Measurements from ENCODE around the gene NAPEPLD.
"Not testable (repeated sequence)": the region's sequence is repeated elsewhere in the genome, so short reads cannot be mapped to it uniquely, and the experiment has no call there.

Gene NAPEPLD

DNA sequence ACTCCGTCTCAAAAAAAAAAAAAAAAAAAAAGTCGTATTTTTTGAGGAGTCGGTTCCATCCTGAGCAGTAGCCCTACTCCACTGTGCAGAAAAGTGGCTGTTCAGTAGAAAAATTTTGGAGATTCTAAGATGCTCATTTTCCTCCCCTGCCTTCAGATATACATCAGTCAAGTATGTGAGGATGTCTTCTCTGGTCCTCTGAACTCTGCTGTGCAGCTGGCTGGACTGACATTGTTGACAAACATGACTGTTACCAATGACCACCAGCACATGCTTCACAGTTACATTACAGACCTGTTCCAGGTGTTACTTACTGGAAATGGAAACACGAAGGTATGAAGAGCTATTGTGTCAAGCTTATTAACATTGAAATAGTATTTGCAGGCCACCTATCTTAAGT, 56.6 kb downstream of the NAPEPLD start:
- H3K27ac ChIP-seq (ENCODE audit: low read depth, low read length); H3K4me1 ChIP-seq (ENCODE audit: control insufficient read depth, insufficient read depth, low read length); H3K4me3 ChIP-seq (ENCODE audit: low read length); H3K9ac ChIP-seq (ENCODE audit: low read length); H3K27me3 ChIP-seq (ENCODE audit: control insufficient read depth, insufficient read depth, low read length); H3K36me3 ChIP-seq (ENCODE audit: control insufficient read depth, insufficient read depth, low read length): not testable (repeated sequence)

DNA sequence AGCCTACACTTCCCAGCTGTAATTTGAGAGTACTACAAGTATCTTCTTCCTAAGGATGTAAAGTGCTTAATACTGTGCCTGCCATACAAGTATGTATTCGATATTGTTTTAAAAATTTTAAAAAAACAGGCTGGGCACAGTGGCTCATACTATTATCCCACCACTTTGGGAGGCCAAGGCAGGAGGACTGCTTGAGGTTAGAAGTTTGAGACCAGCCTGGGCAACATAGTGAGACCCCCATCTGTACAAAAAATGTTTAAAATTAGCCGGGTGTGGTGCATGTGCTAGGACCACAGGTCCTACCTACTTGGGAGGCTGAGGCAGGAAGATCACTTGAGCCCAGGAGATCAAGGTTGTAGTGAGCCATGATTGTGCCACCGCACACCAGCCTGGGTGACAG, 65.7 kb downstream of the NAPEPLD start:
- Histone ChIP-seq H3K4me3 (ENCODE audit: low read length) (no peak overlapping the region), H3K36me3 (ENCODE audit: control insufficient read depth, insufficient read depth, low read length) (peaks cover 6% of the 10 kb centered on the region), H3K27ac (ENCODE audit: low read depth, low read length) (no peak overlapping the region), H3K27me3 (ENCODE audit: control insufficient read depth, insufficient read depth, low read length) (no peaks in the 10 kb centered on the region), H3K9ac (ENCODE audit: low read length) (no peak overlapping the region), H3K4me1 (ENCODE audit: control insufficient read depth, insufficient read depth, low read length) (no peaks in the 10 kb centered on the region)

DNA sequence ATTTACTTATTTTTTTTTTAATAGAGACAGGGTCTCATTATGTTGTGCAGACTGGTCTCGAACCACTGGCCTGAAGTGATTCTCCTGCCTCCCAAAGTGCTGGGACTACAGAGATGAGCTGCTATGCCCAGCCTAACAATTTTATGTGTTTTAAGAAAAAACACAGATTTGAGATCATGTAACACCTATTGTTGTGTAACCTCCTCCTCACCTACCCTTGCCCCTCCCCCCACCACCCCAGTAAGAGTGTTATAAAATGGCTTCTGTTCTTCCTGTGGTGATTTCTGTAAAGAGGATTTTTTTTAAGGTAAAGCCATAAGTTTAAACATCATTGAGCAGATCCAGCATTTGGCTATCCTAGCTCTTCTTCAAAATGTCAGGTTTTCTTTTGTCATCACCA, 66.4 kb downstream of the NAPEPLD start:
- H3K36me3 ChIP-seq (ENCODE audit: control insufficient read depth, insufficient read depth, low read length), result peaks cover 6% of the 10 kb centered on the region

DNA sequence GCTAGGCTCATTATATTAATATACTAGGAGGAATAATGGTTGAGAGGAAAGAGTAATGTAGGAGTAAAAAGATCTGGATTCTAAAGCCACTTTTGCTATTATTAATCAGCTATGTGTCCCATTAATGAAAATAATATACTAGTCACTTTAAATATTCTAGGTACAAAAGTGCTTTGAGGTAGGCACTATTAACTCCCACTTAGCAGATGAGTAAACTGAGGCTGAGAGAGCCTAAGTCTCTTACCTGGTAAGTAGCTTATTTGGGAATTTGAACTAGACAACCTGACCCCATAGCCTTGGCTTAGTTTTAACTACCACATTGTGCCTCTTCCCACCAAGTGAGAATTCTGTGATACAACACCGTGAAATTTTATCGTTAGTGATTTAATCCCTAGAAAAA, 68.0 kb downstream of the NAPEPLD start:
- Histone ChIP-seq H3K27me3 (ENCODE audit: control insufficient read depth, insufficient read depth, low read length) (no peaks in the 10 kb centered on the region), H3K9ac (ENCODE audit: low read length) (no peak overlapping the region), H3K36me3 (ENCODE audit: control insufficient read depth, insufficient read depth, low read length) (no peaks in the 10 kb centered on the region), H3K27ac (ENCODE audit: low read depth, low read length) (no peak overlapping the region), H3K4me1 (ENCODE audit: control insufficient read depth, insufficient read depth, low read length) (peaks cover 3% of the 10 kb centered on the region), H3K4me3 (ENCODE audit: low read length) (no peak overlapping the region)

More for the DNA sequence above, 66.4 kb downstream of the NAPEPLD start:
- H3K27ac ChIP-seq (ENCODE audit: low read depth, low read length), result no peak overlapping the region
- H3K4me3 ChIP-seq (ENCODE audit: low read length), result no peak overlapping the region
- H3K27me3 ChIP-seq (ENCODE audit: control insufficient read depth, insufficient read depth, low read length), result no peaks in the 10 kb centered on the region
- H3K9ac ChIP-seq (ENCODE audit: low read length), result no peak overlapping the region
- no peaks in the 10 kb centered on the region for H3K4me1 ChIP-seq (ENCODE audit: control insufficient read depth, insufficient read depth, low read length)

DNA sequence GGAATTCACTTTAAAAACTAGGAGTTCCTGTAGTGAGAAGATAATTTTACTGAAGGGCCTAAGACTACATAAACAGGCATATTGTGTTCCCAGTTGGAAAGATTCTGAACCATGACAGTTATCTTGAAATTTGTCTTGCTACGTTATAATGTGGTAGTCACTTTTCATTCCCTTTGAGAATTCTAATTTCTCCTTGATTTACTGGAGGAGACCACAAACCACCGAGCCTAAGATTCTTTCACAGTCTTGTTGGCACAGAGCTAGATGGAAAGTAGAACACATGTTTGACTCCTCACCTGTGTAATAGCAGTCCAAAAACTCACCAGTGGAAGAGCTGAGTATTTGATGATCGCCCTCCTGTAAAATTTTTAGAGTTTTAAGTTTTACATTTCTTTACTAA, 69.1 kb downstream of the NAPEPLD start:
- Histone ChIP-seq H3K9ac (ENCODE audit: low read length) (no peak overlapping the region), H3K4me1 (ENCODE audit: control insufficient read depth, insufficient read depth, low read length) (peaks cover 7% of the 10 kb centered on the region), H3K36me3 (ENCODE audit: control insufficient read depth, insufficient read depth, low read length) (no peaks in the 10 kb centered on the region), H3K27ac (ENCODE audit: low read depth, low read length) (no peak overlapping the region), H3K27me3 (ENCODE audit: control insufficient read depth, insufficient read depth, low read length) (no peaks in the 10 kb centered on the region), H3K4me3 (ENCODE audit: low read length) (no peak overlapping the region)

DNA sequence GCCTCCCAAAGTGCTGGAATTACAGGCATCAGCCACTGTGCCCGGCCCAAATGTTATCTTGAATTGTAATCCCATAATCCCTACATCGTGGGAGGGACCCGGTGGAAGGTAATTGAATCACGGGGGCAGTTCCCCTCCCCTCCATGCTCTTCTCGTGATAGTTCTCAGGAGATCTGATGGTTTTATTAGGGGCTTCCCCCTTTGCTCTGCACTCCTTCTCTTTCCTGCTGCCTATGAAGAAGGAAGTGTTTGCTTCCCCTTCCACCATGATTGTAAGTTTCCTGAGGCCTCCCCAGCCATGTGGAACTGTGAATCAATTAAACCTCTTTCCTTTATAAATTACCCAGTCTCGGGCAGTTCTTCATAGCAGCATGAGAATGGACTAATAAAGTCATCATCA, 70.7 kb downstream of the NAPEPLD start:
- H3K4me1 ChIP-seq (ENCODE audit: control insufficient read depth, insufficient read depth, low read length); H3K27ac ChIP-seq (ENCODE audit: low read depth, low read length); H3K36me3 ChIP-seq (ENCODE audit: control insufficient read depth, insufficient read depth, low read length); H3K9ac ChIP-seq (ENCODE audit: low read length); H3K4me3 ChIP-seq (ENCODE audit: low read length); H3K27me3 ChIP-seq (ENCODE audit: control insufficient read depth, insufficient read depth, low read length): not testable (repeated sequence)

DNA sequence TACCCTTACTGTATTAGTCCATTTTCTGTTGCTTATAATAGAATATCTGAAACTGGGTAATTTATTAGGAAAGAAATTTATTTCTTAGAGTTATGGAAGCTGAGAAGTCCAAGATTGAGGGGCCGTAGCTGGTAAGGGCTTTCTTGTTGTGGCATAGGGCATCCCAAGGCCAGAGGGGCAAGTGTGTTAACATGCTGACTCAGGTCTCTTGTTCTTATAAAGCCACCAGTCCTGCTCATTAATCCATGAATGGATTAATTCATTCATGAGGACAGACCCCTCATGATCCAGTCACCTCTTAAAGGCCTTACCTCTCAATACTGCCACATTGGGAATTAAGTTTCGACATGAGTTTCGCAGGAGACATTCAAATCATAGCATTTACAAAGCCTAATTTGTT, 71.6 kb downstream of the NAPEPLD start:
- peaks cover 7% of the 10 kb centered on the region for H3K4me1 ChIP-seq (ENCODE audit: control insufficient read depth, insufficient read depth, low read length)
- no peaks in the 10 kb centered on the region for H3K27me3 ChIP-seq (ENCODE audit: control insufficient read depth, insufficient read depth, low read length)
- H3K4me3 ChIP-seq (ENCODE audit: low read length), result no peak overlapping the region
- no peak overlapping the region for H3K27ac ChIP-seq (ENCODE audit: low read depth, low read length)
- H3K36me3 ChIP-seq (ENCODE audit: control insufficient read depth, insufficient read depth, low read length), result no peaks in the 10 kb centered on the region
- H3K9ac ChIP-seq (ENCODE audit: low read length), result no peak overlapping the region

DNA sequence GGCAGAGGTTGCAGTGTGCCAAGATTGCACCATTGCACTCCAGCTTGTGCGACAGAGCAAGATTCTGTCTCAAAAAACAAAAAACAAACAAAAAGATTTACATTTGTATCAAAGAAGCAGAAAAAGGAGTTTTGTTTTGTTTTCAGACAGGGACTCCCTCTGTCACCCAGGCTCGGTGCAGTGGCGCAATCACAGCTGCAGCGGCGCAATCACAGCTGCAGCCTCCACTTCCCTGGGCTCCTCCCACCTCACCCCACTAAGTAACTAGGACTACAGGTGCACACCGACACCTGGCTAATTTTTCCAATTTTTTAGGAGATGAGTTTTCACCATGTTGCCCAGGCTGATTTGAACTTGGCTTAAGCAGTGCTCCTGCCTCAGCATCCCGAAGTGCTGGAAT, 72.1 kb downstream of the NAPEPLD start:
- no peak overlapping the region for H3K27ac ChIP-seq (ENCODE audit: low read depth, low read length)
- H3K27me3 ChIP-seq (ENCODE audit: control insufficient read depth, insufficient read depth, low read length), result no peaks in the 10 kb centered on the region
- peaks cover 7% of the 10 kb centered on the region for H3K4me1 ChIP-seq (ENCODE audit: control insufficient read depth, insufficient read depth, low read length)
- H3K36me3 ChIP-seq (ENCODE audit: control insufficient read depth, insufficient read depth, low read length), result no peaks in the 10 kb centered on the region
- H3K9ac ChIP-seq (ENCODE audit: low read length), result no peak overlapping the region
- no peak overlapping the region for H3K4me3 ChIP-seq (ENCODE audit: low read length)

DNA sequence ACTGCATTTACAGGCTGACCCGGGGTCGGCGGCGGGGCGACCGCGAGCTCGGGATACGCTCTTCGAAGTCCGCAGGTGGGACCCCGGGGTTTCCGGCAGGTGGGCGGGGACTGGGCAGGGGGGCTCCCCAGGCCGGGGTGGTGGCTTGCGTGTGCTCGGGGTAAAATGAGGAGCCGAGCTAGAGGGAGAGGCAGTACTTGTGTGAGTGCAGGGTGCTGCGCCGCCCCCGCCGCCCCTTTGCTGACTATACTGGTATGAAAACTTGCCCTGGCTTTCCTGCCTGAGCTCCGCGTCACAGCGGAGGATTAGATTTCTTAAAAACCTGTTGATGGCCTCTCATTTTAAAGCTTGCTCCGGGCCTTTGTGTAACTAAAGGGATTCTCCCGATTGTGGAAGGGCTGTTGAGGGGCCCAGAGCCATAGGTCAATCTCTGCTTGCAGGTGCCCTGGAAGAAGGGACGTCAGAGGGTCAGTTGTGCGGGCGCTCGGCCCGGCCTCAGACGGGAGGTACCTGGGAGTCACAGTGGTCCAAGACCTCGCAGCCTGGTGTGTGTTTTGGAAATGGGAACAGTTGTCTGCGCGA, 73.5 kb downstream of the NAPEPLD start:
- Histone ChIP-seq H3K4me3 (ENCODE audit: low read length) (peak overlapping the region; percentile 64), H3K27me3 (ENCODE audit: control insufficient read depth, insufficient read depth, low read length) (no peaks in the 10 kb centered on the region), H3K9ac (ENCODE audit: low read length) (peak overlapping the region; percentile 61), H3K4me1 (ENCODE audit: control insufficient read depth, insufficient read depth, low read length) (peaks cover 7% of the 10 kb centered on the region), H3K27ac (ENCODE audit: low read depth, low read length) (peak overlapping the region; percentile 65), H3K36me3 (ENCODE audit: control insufficient read depth, insufficient read depth, low read length) (no peaks in the 10 kb centered on the region)

DNA sequence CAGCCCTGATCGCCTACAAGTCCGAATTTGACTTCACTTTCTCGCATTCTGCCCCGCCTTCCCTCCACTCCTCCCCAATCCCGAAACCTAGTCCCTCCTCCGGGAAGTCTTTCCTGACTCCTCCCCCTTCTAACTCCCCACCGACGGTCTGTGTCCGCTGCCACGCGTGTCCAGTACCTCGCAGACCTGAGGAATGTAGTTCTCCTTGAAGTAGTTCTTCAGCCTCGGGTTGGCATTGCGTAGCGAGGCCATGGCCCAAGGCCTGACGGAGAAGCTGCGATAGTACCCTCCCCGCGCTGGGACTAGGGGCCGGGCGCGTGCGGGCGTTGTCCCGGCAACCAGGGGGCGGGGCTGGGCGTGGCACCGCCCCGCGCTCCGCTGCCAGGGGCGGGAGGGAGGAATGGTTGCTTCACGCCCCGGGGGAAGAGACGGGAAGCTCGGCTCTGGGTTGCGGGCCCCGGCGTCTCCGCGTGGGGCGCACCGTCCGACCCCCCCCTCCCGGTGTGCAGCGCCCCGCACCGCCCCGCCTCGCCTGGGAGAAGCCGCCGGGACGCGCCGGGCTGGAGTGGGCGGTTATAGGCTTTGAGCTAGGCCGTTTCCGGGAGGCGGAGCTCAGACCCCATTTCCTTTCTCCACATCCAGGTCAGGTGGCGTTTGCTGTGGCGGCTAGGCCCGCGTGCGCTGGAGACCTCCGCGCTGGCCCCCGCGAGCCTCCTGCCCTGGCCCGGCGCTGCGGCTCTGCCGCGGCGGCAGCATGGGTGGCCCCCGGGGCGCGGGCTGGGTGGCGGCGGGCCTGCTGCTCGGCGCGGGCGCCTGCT, 74.2 kb downstream of the NAPEPLD start, which contains the start of the genes ARMC10 and FBXL13:
ARMC10 (plus strand) TSS at position 622 of the 818 bp plus-strand sequence; CDS start at position 755, 133 bp downstream.
FBXL13 (minus strand) TSS at position 278 of the 818 bp plus-strand sequence.
- Histone ChIP-seq H3K9ac (ENCODE audit: low read length) (peak within 1 kb of the TSS; percentile 61), H3K27me3 (ENCODE audit: control insufficient read depth, insufficient read depth, low read length) (no peaks in the 10 kb centered on the region), H3K27ac (ENCODE audit: low read depth, low read length) (peak within 1 kb of the TSS; percentile 65), H3K4me1 (ENCODE audit: control insufficient read depth, insufficient read depth, low read length) (peaks cover 7% of the 10 kb centered on the region), H3K4me3 (ENCODE audit: low read length) (peak within 1 kb of the TSS; percentile 64), H3K36me3 (ENCODE audit: control insufficient read depth, insufficient read depth, low read length) (no peaks in the 10 kb centered on the region)

DNA sequence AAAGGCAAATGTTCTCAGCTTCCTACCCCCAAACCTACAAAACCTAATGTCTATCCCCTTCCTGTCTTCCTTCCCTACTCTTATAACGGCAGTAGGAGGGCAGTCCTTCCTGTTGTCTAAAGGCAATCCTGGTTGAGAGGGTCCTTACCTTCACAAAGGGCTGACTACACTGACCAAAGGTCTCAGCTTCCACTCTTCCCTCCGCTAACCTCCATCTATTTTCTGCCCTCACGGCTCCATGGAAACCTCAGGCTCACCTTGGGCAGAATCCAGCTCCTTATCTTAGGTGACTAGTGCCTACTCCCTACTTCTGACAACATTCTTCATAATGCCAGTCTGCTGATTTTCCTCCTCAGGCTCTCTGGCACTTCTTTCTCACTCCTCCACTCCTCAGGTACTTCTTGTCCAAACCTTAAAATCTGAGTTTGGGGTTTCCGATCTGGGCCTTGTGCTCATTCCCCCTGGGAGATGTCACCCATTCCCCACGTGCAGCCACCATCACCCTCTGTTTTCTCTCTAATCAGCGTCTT, 74.8 kb downstream of the NAPEPLD start:
- no peaks in the 10 kb centered on the region for H3K27me3 ChIP-seq (ENCODE audit: control insufficient read depth, insufficient read depth, low read length)

DNA sequence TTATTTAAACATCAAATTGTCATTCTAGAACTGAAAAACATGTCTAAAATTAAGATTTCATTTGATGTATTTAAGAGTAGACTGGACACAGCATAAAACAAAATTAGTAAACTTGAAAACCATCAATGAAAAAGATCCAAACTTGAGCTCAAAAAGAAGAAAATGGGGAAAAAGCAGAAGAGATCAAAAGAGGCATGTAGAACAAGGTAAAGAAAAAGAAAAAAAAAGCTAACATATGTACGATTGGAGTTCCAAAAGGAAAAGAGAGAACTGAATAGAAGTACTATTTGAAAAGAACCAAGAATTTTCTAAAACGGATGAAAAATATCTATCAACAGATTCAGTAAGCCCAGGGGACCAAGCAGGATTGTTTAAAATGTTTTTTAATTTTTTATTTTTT, 77.9 kb downstream of the NAPEPLD start:
- Histone ChIP-seq H3K4me1 (ENCODE audit: control insufficient read depth, insufficient read depth, low read length) (peaks cover 5% of the 10 kb centered on the region), H3K27me3 (ENCODE audit: control insufficient read depth, insufficient read depth, low read length) (no peaks in the 10 kb centered on the region), H3K27ac (ENCODE audit: low read depth, low read length) (no peak overlapping the region), H3K36me3 (ENCODE audit: control insufficient read depth, insufficient read depth, low read length) (no peaks in the 10 kb centered on the region), H3K9ac (ENCODE audit: low read length) (no peak overlapping the region), H3K4me3 (ENCODE audit: low read length) (no peak overlapping the region)

More for the DNA sequence above, 74.8 kb downstream of the NAPEPLD start:
- Histone ChIP-seq H3K27ac (ENCODE audit: low read depth, low read length) (peak overlapping the region; percentile 65), H3K4me3 (ENCODE audit: low read length) (peak overlapping the region; percentile 64), H3K9ac (ENCODE audit: low read length) (peak overlapping the region; percentile 49), H3K4me1 (ENCODE audit: control insufficient read depth, insufficient read depth, low read length) (peaks cover 7% of the 10 kb centered on the region), H3K36me3 (ENCODE audit: control insufficient read depth, insufficient read depth, low read length) (no peaks in the 10 kb centered on the region)

Measured in rectal smooth muscle tissue (tissue), 1 donor.